Mesendoderm (in vitro differentiated cells): ENCODE results near the gene CCDC187.

Experiments used
- DNase-seq: peaks from one replicate; pipeline ENCODE4 v3.0.0; 2013
- H2AK5ac ChIP-seq: 2 replicates; pipeline ENCODE4 v1.6.1; 2013; ENCODE audit warnings: low read length, inconsistent platforms
- H2BK120ac ChIP-seq: 2 replicates; pipeline ENCODE4 v1.6.1; 2013; ENCODE audit warnings: low read depth, mild to moderate bottlenecking, low read length, moderate library complexity, mixed read lengths
- H2BK15ac ChIP-seq: replicated peaks from 2 replicates; pipeline ENCODE4 v1.6.1; 2013; ENCODE audit warnings: low read depth, mild to moderate bottlenecking, moderate library complexity
- H2BK5ac ChIP-seq: 2 replicates; pipeline ENCODE4 v1.6.1; 2013; ENCODE audit warnings: low read length, inconsistent platforms
- H3K18ac ChIP-seq: 2 replicates; pipeline ENCODE4 v1.6.1; 2013; ENCODE audit warnings: mild to moderate bottlenecking, low read length, mixed read lengths
- H3K23ac ChIP-seq: one replicate; pipeline ENCODE4 v1.6.1; 2013; ENCODE audit warnings: low read length
- H3K27ac ChIP-seq: 2 replicates; pipeline ENCODE4 v1.5.1; 2013; ENCODE audit warnings: low read depth, mild to moderate bottlenecking, inconsistent platforms, low read length, moderate library complexity
- H3K27me3 ChIP-seq: 2 replicates; pipeline ENCODE4 v1.6.1; 2013; ENCODE audit warnings: low read length, control low read depth, mild to moderate bottlenecking, inconsistent platforms; ENCODE audit not compliant: insufficient read depth, poor library complexity
- H3K36me3 ChIP-seq: 2 replicates; pipeline ENCODE4 v1.6.1; 2013; ENCODE audit warnings: low read length, inconsistent platforms; ENCODE audit not compliant: control insufficient read depth, insufficient read depth
- H3K4ac ChIP-seq: one replicate; pipeline ENCODE4 v1.6.1; 2013; ENCODE audit warnings: low read depth, mild to moderate bottlenecking, low read length, moderate library complexity
- H3K4me1 ChIP-seq: 2 replicates; pipeline ENCODE4 v1.6.1; 2013; ENCODE audit warnings: low read depth, low read length, inconsistent platforms; ENCODE audit not compliant: control insufficient read depth
- H3K4me2 ChIP-seq: 2 replicates; pipeline ENCODE4 v1.6.1; 2013; ENCODE audit warnings: low read length
- H3K4me3 ChIP-seq: 2 replicates; pipeline ENCODE4 v1.5.1; 2013; ENCODE audit warnings: mild to moderate bottlenecking, low read length
- H3K56ac ChIP-seq: one replicate; pipeline ENCODE4 v1.6.1; 2013; ENCODE audit warnings: low read length
- H3K79me1 ChIP-seq: 2 replicates; pipeline ENCODE4 v1.6.1; 2013; ENCODE audit warnings: low read length, inconsistent platforms
- H3K79me2 ChIP-seq: 2 replicates; pipeline ENCODE4 v1.6.1; 2013; ENCODE audit warnings: mild to moderate bottlenecking, low read length; ENCODE audit not compliant: control insufficient read depth, insufficient read depth
- H3K9ac ChIP-seq: 2 replicates; pipeline ENCODE4 v1.6.1; 2013; ENCODE audit warnings: low read length, inconsistent platforms
- H4K5ac ChIP-seq: one replicate; pipeline ENCODE4 v1.6.1; 2013; ENCODE audit warnings: low read length
- H4K8ac ChIP-seq: one replicate; pipeline ENCODE4 v1.6.1; 2013; ENCODE audit warnings: low read depth, mild to moderate bottlenecking, control low read depth, low read length, moderate library complexity
- WGBS: extraction: QIAGEN DNeasy Blood & Tissue Kit; methylation state at CpG from one replicate; pipeline ENCODE4 v1.1.7; 2013; ENCODE audit warnings: low lambda C conversion rate, missing lambda C conversion rate; ENCODE audit not compliant: insufficient coverage; ENCODE audit errors: extremely low coverage; 5-methylcytosine and 5-hydroxymethylcytosine counted together

Gene CCDC187

DNA sequence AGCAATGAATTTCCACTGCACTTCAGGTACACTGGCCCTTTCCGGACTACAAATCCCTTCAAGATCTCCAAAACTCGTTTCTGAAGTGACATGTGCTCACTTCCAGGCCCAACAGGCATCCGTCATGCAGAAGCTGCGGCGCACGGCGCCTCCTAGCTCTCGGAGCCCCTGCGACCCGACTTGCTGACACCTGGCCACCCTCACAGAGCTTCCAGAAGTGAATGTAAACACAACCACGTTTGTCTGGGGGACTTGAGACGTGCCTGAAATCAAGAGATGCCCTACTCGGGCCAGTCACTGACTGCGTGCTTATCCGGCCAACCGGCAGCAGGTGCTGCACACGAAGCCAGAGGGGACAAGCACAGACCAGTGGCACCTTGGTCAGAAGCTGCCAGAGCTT is 94.1 kb downstream of the CCDC187 start:
- H3K27me3 ChIP-seq, result peaks cover 1% of the 10 kb centered on the region
- H3K4me2 ChIP-seq, result no peak overlapping the region
- H2BK5ac ChIP-seq, result no peak overlapping the region
- H4K8ac ChIP-seq, result no peak overlapping the region
- H3K4ac ChIP-seq, result no peak overlapping the region
- no peak overlapping the region for H3K9ac ChIP-seq
- H3K56ac ChIP-seq, result no peak overlapping the region
- no peaks in the 10 kb centered on the region for H3K4me1 ChIP-seq
- no peak overlapping the region for H3K4me3 ChIP-seq
- H3K27ac ChIP-seq, result no peak overlapping the region
- no peak overlapping the region for H4K5ac ChIP-seq
- H3K18ac ChIP-seq, result no peak overlapping the region
- H2BK120ac ChIP-seq, result no peak overlapping the region
- no CpG with 5 or more reads among the region's 17 CpGs for WGBS
- no peak overlapping the region for H2BK15ac ChIP-seq
- H3K36me3 ChIP-seq, result no peaks in the 10 kb centered on the region
- H3K79me1 ChIP-seq, result no peaks in the 10 kb centered on the region
- no peak for DNase-seq
- H2AK5ac ChIP-seq, result no peak overlapping the region
- no peaks in the 10 kb centered on the region for H3K79me2 ChIP-seq
- H3K23ac ChIP-seq, result no peak overlapping the region

DNA sequence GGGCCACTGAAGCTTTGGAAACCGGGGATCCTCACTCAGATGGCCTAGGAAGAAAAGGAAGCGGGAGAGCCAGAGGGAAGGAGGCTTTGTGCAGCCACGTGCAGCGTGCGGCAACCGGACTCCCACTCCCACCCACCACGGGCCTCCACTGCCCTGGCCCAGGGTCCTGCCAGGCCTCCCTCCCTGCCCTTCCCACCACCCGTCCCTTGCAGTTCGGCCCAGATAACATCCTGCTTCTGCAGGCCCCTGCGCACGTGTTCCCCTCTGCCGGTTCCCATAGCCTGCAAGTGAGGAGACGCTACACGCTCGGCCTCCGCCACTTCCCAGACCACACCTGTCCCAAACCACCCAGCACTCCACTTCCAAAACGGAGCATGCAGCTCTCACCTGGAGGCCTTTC is 94.7 kb downstream of the CCDC187 start:
- H3K79me2 ChIP-seq, result no peaks in the 10 kb centered on the region
- no peak overlapping the region for H2BK5ac ChIP-seq
- H2AK5ac ChIP-seq, result no peak overlapping the region
- H3K4me2 ChIP-seq, result no peak overlapping the region
- no peak overlapping the region for H3K18ac ChIP-seq
- no peak overlapping the region for H3K4me3 ChIP-seq
- peaks cover 7% of the 10 kb centered on the region for H3K27me3 ChIP-seq
- no peak overlapping the region for H2BK120ac ChIP-seq
- H3K4me1 ChIP-seq, result no peaks in the 10 kb centered on the region
- no peak overlapping the region for H2BK15ac ChIP-seq
- DNase-seq, result no peak
- H3K79me1 ChIP-seq, result no peaks in the 10 kb centered on the region
- no CpG with 5 or more reads among the region's 17 CpGs for WGBS
- no peak overlapping the region for H3K4ac ChIP-seq
- H3K36me3 ChIP-seq, result no peaks in the 10 kb centered on the region
- H3K9ac ChIP-seq, result no peak overlapping the region
- H3K56ac ChIP-seq, result no peak overlapping the region
- no peak overlapping the region for H3K27ac ChIP-seq
- no peak overlapping the region for H3K23ac ChIP-seq
- no peak overlapping the region for H4K5ac ChIP-seq
- H4K8ac ChIP-seq, result no peak overlapping the region

DNA sequence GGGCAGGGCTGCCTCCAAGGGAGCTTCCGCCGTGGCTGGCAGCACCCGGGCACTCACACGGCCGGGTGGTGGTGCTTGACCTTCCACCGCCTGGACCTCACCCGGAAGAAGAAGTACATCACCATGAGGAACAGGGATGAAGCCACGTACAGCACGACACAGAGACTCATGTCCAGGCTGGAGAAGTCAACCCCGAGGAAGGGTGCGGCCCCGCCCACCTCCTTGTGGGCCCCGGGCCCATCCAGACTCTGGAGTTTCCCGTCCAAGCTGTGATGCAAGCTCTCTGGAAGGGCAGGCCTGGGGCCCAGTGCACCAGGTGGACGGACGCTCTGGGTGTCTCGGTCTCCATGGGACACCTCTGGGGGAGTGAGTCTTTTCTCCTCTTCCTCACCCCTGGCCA is 95.2 kb downstream of the CCDC187 start:
- WGBS, result no CpG with 5 or more reads among the region's 17 CpGs
- H3K27me3 ChIP-seq, result peaks cover 12% of the 10 kb centered on the region
- no peaks in the 10 kb centered on the region for H3K79me1 ChIP-seq
- H3K27ac ChIP-seq, result no peak overlapping the region
- no peak overlapping the region for H3K4ac ChIP-seq
- no peak overlapping the region for H2BK120ac ChIP-seq
- H2AK5ac ChIP-seq, result no peak overlapping the region
- no peak overlapping the region for H3K9ac ChIP-seq
- no peaks in the 10 kb centered on the region for H3K79me2 ChIP-seq
- H2BK5ac ChIP-seq, result no peak overlapping the region
- no peak overlapping the region for H4K5ac ChIP-seq
- no peak overlapping the region for H3K4me2 ChIP-seq
- H3K4me1 ChIP-seq, result no peaks in the 10 kb centered on the region
- no peak overlapping the region for H2BK15ac ChIP-seq
- DNase-seq, result no peak
- H3K36me3 ChIP-seq, result no peaks in the 10 kb centered on the region
- no peak overlapping the region for H4K8ac ChIP-seq
- no peak overlapping the region for H3K23ac ChIP-seq
- H3K4me3 ChIP-seq, result no peak overlapping the region
- no peak overlapping the region for H3K18ac ChIP-seq
- H3K56ac ChIP-seq, result no peak overlapping the region

- Histone ChIP-seq H3K56ac (no peak overlapping the region), H3K36me3 (no peaks in the 10 kb centered on the region), H3K79me2 (no peaks in the 10 kb centered on the region), H3K79me1 (no peaks in the 10 kb centered on the region), H2AK5ac (no peak overlapping the region), H3K4me1 (no peaks in the 10 kb centered on the region), H2BK120ac (no peak overlapping the region), H2BK15ac (no peak overlapping the region), H3K18ac (no peak overlapping the region), H4K8ac (no peak overlapping the region), H3K27me3 (peaks cover 21% of the 10 kb centered on the region), H2BK5ac (no peak overlapping the region), H3K4ac (no peak overlapping the region), H4K5ac (no peak overlapping the region), H3K9ac (no peak overlapping the region), H3K27ac (no peak overlapping the region), H3K23ac (no peak overlapping the region), H3K4me2 (no peak overlapping the region), H3K4me3 (no peak overlapping the region)
- WGBS, result no CpG with 5 or more reads among the region's 9 CpGs
- no peak for DNase-seq
Observed at GRCh38 chr9:136207616-136208015, 96.3 kb downstream of the CCDC187 start.

GRCh38 chr9:136206602-136207275 is 97.2 kb downstream of the CCDC187 start:
- Histone ChIP-seq H3K27ac (no peak overlapping the region), H3K9ac (no peak overlapping the region), H3K79me2 (no peaks in the 10 kb centered on the region), H3K79me1 (no peaks in the 10 kb centered on the region), H3K4me2 (no peak overlapping the region), H3K4ac (no peak overlapping the region), H2AK5ac (no peak overlapping the region), H3K56ac (no peak overlapping the region), H2BK120ac (no peak overlapping the region), H3K27me3 (peaks cover 29% of the 10 kb centered on the region), H3K23ac (no peak overlapping the region), H3K4me1 (no peaks in the 10 kb centered on the region), H3K36me3 (no peaks in the 10 kb centered on the region), H3K18ac (no peak overlapping the region), H4K8ac (no peak overlapping the region), H4K5ac (no peak overlapping the region), H3K4me3 (no peak overlapping the region), H2BK5ac (no peak overlapping the region), H2BK15ac (no peak overlapping the region)
- no CpG with 5 or more reads among the region's 16 CpGs for WGBS
- no peak for DNase-seq

DNA sequence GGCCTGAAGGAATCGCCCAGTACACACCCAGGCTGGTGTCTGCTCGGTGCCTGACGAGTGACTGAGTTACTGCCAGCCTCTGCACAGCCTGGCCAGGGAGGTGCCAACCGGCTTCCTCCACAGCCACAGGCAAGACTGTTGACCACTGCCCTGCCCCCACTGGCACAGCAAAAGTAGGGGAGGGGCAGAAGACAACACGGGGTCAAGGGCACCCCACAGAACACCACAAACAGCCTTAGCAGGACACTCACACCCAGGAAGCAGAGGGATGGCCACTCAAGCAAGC is 98.2 kb downstream of the CCDC187 start:
- Histone ChIP-seq H3K27ac (no peak overlapping the region), H3K56ac (no peak overlapping the region), H3K4me3 (no peak overlapping the region), H3K79me1 (no peaks in the 10 kb centered on the region), H2AK5ac (no peak overlapping the region), H3K18ac (no peak overlapping the region), H3K4me1 (no peaks in the 10 kb centered on the region), H3K23ac (no peak overlapping the region), H4K5ac (no peak overlapping the region), H2BK15ac (no peak overlapping the region), H3K79me2 (no peaks in the 10 kb centered on the region), H2BK5ac (no peak overlapping the region), H3K9ac (no peak overlapping the region), H3K27me3 (peaks cover 39% of the 10 kb centered on the region), H4K8ac (no peak overlapping the region), H3K4ac (no peak overlapping the region), H2BK120ac (no peak overlapping the region), H3K4me2 (no peak overlapping the region), H3K36me3 (no peaks in the 10 kb centered on the region)
- no CpG with 5 or more reads among the region's 5 CpGs for WGBS
- no peak for DNase-seq
